ENCODE measurements around the gene GCAT. TPM values are rescaled to one million over a fixed set of nuclear protein-coding genes. Genes with fewer than 3 reads are reported as not detected.

The GCAT gene
- total and polyA plus RNA-seq, 2 of the 13 experiments (the other 11 are each of a cell fraction or from before 2014, with no cell fraction given): 28.0 to 50.3 TPM

DNA sequence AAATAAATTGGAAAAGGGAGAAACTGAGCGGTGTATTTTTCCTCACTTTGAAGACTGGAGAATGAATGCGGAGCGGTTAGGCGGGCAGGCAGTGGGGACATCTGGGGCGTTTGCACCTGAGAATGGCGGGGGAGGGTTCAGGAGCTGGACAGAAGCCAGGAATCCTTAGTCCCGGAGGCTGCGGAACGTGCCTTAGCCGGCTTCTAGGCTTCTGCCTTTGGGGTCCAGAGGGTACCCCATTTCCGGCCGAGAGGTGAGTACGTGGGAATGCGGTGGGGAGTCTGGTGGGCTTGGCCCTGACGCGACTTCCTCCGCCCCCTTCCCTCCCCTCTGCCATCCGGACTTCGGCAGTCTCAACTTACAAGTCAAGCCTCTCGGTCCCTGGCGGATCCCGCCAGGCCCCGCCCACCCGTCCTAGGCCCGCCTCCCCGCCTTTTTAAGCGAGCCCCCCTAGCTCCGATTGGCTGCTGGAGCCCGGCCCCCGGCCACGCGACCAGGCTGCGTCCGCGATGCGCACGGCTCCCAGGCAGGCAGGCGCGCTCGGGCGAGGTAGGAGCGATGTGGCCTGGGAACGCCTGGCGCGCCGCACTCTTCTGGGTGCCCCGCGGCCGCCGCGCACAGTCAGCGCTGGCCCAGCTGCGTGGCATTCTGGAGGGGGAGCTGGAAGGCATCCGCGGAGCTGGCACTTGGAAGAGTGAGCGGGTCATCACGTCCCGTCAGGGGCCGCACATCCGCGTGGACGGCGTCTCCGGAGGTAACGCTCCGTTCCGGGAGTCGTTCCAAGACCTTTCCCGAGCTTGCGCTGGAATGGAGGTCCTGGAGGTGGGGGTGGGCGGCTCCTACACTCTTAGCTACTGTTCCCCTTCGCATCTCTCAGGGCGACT lies at the start of gene GCAT (continued):
- TF ChIP-seq SOX6 (IDR thresholded peaks at IDR 0.05) (no peak), SOX6 (CRISPR knock-in tag; IDR thresholded peaks at IDR 0.05) (no peak; the same call in 1 of the 2 replicates), ZBTB8A (CRISPR knock-in tag; IDR thresholded peaks at IDR 0.05; ENCODE audit: borderline replicate concordance, low read depth) (no peak; the same call in 1 of the 2 replicates), ZBTB42 (CRISPR knock-in tag; IDR thresholded peaks at IDR 0.05) (no peak), ZNF7 (CRISPR knock-in tag; IDR thresholded peaks at IDR 0.05) (no peak), TMF1 (CRISPR knock-in tag; IDR thresholded peaks at IDR 0.05; ENCODE audit: low read depth) (no peak), DMTF1 (CRISPR knock-in tag; IDR thresholded peaks at IDR 0.05) (no peak), SPEN (CRISPR knock-in tag; IDR thresholded peaks at IDR 0.05; ENCODE audit: low read depth) (peak; percentile 82; the same call in 1 of the 2 replicates), SP5 (CRISPR knock-in tag; IDR thresholded peaks at IDR 0.05; ENCODE audit: borderline replicate concordance, low read depth) (peak; percentile 82), ZSCAN20 (CRISPR knock-in tag; IDR thresholded peaks at IDR 0.05; ENCODE audit: borderline replicate concordance) (no peak), CSRNP1 (CRISPR knock-in tag; IDR thresholded peaks at IDR 0.05) (peak; percentile 69; the same call in 1 of the 2 replicates), NCOA5 (CRISPR knock-in tag; IDR thresholded peaks at IDR 0.05) (peak; percentile 39; the same call in 1 of the 2 replicates), CHCHD3 (CRISPR knock-in tag; IDR thresholded peaks at IDR 0.05) (no peak), TSC22D2 (CRISPR knock-in tag; IDR thresholded peaks at IDR 0.05; ENCODE audit: borderline replicate concordance) (no peak), IRX3 (CRISPR knock-in tag; IDR thresholded peaks at IDR 0.05; ENCODE audit: borderline replicate concordance, low read depth) (no peak)
- TF ChIP-seq, protein P1, sequence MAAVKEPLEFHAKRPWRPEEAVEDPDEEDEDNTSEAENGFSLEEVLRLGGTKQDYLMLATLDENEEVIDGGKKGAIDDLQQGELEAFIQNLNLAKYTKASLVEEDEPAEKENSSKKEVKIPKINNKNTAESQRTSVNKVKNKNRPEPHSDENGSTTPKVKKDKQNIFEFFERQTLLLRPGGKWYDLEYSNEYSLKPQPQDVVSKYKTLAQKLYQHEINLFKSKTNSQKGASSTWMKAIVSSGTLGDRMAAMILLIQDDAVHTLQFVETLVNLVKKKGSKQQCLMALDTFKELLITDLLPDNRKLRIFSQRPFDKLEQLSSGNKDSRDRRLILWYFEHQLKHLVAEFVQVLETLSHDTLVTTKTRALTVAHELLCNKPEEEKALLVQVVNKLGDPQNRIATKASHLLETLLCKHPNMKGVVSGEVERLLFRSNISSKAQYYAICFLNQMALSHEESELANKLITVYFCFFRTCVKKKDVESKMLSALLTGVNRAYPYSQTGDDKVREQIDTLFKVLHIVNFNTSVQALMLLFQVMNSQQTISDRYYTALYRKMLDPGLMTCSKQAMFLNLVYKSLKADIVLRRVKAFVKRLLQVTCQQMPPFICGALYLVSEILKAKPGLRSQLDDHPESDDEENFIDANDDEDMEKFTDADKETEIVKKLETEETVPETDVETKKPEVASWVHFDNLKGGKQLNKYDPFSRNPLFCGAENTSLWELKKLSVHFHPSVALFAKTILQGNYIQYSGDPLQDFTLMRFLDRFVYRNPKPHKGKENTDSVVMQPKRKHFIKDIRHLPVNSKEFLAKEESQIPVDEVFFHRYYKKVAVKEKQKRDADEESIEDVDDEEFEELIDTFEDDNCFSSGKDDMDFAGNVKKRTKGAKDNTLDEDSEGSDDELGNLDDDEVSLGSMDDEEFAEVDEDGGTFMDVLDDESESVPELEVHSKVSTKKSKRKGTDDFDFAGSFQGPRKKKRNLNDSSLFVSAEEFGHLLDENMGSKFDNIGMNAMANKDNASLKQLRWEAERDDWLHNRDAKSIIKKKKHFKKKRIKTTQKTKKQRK (IDR thresholded peaks at IDR 0.05; ENCODE audit: low read length): no peak
- TF ChIP-seq, protein P2, sequence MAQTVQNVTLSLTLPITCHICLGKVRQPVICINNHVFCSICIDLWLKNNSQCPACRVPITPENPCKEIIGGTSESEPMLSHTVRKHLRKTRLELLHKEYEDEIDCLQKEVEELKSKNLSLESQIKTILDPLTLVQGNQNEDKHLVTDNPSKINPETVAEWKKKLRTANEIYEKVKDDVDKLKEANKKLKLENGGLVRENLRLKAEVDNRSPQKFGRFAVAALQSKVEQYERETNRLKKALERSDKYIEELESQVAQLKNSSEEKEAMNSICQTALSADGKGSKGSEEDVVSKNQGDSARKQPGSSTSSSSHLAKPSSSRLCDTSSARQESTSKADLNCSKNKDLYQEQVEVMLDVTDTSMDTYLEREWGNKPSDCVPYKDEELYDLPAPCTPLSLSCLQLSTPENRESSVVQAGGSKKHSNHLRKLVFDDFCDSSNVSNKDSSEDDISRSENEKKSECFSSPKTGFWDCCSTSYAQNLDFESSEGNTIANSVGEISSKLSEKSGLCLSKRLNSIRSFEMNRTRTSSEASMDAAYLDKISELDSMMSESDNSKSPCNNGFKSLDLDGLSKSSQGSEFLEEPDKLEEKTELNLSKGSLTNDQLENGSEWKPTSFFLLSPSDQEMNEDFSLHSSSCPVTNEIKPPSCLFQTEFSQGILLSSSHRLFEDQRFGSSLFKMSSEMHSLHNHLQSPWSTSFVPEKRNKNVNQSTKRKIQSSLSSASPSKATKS (CRISPR knock-in tag; IDR thresholded peaks at IDR 0.05): no peak
- TF ChIP-seq, protein P3, sequence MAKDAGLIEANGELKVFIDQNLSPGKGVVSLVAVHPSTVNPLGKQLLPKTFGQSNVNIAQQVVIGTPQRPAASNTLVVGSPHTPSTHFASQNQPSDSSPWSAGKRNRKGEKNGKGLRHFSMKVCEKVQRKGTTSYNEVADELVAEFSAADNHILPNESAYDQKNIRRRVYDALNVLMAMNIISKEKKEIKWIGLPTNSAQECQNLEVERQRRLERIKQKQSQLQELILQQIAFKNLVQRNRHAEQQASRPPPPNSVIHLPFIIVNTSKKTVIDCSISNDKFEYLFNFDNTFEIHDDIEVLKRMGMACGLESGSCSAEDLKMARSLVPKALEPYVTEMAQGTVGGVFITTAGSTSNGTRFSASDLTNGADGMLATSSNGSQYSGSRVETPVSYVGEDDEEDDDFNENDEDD (CRISPR knock-in tag; IDR thresholded peaks at IDR 0.05; ENCODE audit: borderline replicate concordance): peak; percentile 76
